ENCODE data around the gene PDCL2. TPM values are rescaled to one million over a fixed set of nuclear protein-coding genes. Genes with fewer than 3 reads are reported as not detected.

PDCL2 gene
- total RNA-seq, 4 donors from 2014 or later = not detected

DNA sequence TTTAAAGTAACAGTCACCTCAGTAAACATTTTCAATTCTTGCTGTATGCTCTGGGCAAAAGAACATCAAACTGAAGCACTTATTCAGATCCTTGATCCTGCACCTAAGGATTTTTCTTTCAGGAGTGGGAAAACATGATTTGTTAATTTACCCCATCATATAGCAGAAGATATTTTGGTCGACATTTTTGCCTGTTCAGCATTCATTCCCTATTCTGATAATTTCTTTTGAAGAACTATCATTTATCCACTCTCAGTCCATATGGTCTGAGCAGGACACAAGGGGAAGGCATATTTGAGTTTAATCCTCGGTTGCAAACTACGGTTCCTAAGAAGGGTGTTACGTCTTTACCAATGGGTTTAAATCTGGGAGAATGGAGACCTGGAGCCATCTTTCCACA is 44.1 kb downstream of the PDCL2 start:
- Histone ChIP-seq H3K4me1 (peaks cover 0 to 32% (median 10%) of the 10 kb centered on the region in 4 donors), H3K36me3 (no peaks in the 10 kb centered on the region), H3K4me3 (peak overlapping the region in 1 of 4 donors; percentile 99), H3K27ac (peak overlapping the region in 3 of 4 donors; percentile 98 to 100 (median 99)), H3K27me3 (no peaks in the 10 kb centered on the region), H3K9me3 (no peaks in the 10 kb centered on the region)
- DNase-seq (ENCODE audit: low spot score in 2 of 2) = no peak
- TF ChIP-seq EP300 (IDR thresholded peaks at IDR 0.05) (no peak), POLR2A (IDR thresholded peaks at IDR 0.05) (no peak)
- 48 to 50% methylated on average over 4 of the region's 4 CpGs for WGBS, 2 donors

DNA sequence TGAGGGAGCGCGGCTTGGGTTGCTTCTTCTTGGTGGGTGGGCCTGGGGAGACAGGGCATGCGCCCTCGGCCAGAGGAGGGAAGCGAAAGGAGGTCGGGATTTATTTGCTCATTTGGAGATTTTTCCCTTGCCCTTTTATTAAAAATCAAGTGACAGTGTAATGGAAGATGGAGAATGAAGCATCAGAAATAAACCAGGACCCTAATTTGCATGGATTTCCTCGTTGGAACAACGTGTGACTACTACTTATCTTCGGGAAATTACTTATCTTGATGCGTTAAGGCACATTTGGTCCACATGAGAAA is 44.6 kb downstream of the PDCL2 start:
- TF ChIP-seq EP300 (IDR thresholded peaks at IDR 0.05) = no peak
- TF ChIP-seq, protein P1, sequence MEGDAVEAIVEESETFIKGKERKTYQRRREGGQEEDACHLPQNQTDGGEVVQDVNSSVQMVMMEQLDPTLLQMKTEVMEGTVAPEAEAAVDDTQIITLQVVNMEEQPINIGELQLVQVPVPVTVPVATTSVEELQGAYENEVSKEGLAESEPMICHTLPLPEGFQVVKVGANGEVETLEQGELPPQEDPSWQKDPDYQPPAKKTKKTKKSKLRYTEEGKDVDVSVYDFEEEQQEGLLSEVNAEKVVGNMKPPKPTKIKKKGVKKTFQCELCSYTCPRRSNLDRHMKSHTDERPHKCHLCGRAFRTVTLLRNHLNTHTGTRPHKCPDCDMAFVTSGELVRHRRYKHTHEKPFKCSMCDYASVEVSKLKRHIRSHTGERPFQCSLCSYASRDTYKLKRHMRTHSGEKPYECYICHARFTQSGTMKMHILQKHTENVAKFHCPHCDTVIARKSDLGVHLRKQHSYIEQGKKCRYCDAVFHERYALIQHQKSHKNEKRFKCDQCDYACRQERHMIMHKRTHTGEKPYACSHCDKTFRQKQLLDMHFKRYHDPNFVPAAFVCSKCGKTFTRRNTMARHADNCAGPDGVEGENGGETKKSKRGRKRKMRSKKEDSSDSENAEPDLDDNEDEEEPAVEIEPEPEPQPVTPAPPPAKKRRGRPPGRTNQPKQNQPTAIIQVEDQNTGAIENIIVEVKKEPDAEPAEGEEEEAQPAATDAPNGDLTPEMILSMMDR (IDR thresholded peaks at IDR 0.05) = no peak
- no peak for TF ChIP-seq POLR2A (IDR thresholded peaks at IDR 0.05)
- no peak for DNase-seq (ENCODE audit: low spot score in 2 of 2)
- WGBS, 2 donors = 1% methylated on average over 10 of the region's 10 CpGs

DNA sequence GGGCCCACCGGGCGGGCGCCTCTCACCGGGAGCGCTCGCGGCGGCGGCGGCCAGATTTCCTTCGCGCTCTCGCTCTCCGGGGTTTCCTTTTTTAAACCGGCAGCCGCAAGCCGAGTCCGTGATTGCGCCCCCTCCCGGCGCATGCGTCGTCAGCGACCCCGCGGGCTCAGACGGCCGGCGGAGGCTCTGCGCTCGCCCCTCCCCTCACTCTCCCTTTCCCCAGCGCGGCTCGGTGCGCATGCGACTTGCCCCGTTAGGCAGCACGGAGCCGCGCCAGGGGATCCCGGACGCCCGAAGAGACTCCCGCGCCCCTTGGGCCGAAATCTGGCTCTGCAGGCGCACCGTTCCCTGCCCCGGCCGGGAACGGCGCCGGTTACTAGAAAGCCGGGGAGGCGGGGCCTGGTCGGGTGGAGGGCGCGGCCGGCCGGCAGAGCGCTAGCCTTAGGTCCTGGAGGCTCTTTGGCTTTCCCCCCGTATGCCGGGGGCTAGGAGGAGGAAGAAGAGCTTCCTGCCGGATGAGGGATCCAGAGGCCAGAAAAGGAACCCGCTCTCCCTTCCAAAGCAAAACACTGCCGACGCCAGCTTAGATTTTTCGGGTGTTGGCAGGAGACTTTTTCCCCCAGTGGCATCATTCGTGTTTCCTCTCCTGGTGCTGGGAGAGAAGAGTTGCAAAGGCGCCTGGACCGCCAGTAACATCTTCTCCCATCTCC is 45.1 kb downstream of the PDCL2 start, which contains the start of gene CLOCK:
Gene CLOCK (minus strand): TSS at position 154 of the 710 bp plus-strand sequence. CDS start 64,124 bp downstream, outside the sequence.
- peak; percentile 51 to 64 for DNase-seq (ENCODE audit: low spot score in 2 of 2)
- Histone ChIP-seq H3K27ac (peak within 1 kb of the TSS; percentile 97 to 100 (median 98)), H3K9me3 (no peaks in the 10 kb centered on the region), H3K36me3 (no peaks in the 10 kb centered on the region), H3K4me3 (peak within 1 kb of the TSS; percentile 77 to 99 (median 96)), H3K4me1 (peaks cover 0 to 36% (median 10%) of the 10 kb centered on the region in 4 donors), H3K27me3 (no peaks in the 10 kb centered on the region)
- TF ChIP-seq EP300 (IDR thresholded peaks at IDR 0.05) (peak in 1 of 2 donors; percentile 80), POLR2A (IDR thresholded peaks at IDR 0.05) (peak in 1 of 2 donors; percentile 72)
- TF ChIP-seq, protein P1 (IDR thresholded peaks at IDR 0.05) = peak; percentile 57 to 85 (median 65)
- 0% methylated on average over 37 to 71 of the region's 71 CpGs for WGBS, 2 donors

More for the DNA sequence above, 44.6 kb downstream of the PDCL2 start:
- Histone ChIP-seq H3K4me3 (peak overlapping the region; percentile 77 to 99 (median 96)), H3K27ac (peak overlapping the region; percentile 97 to 100 (median 98)), H3K27me3 (no peaks in the 10 kb centered on the region), H3K36me3 (no peaks in the 10 kb centered on the region), H3K9me3 (no peaks in the 10 kb centered on the region), H3K4me1 (peaks cover 0 to 35% (median 10%) of the 10 kb centered on the region in 4 donors)

DNA sequence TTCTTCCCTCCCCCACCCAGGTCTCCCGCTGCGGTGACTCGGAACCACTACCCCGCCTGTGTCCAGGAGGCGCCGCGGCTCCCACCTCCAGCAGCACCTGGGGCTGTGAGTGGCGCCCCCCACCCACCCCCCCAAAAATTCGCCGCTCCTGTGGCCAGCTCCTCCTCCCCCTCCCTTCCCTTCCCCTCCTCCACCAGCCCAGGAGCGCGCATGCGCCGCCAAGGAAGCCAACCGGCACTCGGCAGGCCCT is 45.6 kb downstream of the PDCL2 start:
- Histone ChIP-seq H3K4me1 (peaks cover 0 to 36% (median 10%) of the 10 kb centered on the region in 4 donors), H3K27me3 (no peaks in the 10 kb centered on the region)

DNA sequence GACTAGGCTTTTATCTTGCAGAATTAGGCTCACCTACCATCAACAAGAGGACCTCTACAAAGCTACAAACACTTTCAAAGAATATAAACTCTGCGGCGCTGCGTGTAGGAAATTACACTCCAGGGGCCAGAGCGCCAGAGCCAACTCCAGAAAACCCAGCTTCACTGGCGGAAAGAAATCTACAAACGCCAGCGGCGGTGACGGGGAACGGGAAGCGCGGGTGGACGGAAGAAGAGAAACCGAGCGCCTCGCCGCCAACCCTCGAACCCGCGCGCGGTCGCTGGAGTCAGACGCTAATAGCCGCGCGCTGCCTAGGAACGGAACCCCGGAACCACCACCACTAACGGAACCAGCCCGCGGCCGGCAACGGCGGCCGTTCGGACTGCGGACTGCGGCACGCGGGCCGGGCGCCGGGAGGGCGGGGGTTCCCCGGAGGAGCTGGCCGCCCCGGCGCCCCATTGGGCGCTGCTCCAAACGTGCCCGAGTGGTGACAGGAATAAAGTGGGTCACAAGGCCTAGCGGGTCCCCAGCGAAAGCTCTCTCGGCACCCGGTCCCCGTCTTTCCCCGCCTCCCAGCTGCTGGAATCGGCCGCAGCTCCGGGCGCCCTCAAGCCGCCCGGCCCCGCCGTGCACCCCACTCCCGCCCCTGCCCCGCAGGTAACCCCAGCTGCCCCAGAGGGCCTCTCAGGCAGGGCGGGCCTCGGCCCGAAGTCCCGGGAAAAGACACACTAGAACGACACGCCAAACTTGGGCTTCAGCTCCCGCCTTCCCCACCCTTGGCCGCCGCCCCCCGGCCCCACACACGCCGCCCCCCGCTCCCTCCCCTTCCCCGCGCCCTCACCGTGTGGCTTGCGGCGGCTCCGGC is 46.2 kb downstream of the PDCL2 start:
- peak in 1 of 2 donors; percentile 29 for TF ChIP-seq POLR2A (IDR thresholded peaks at IDR 0.05)
- peak in 1 of 2 donors; percentile 65 for TF ChIP-seq EP300 (IDR thresholded peaks at IDR 0.05)
- TF ChIP-seq, protein P1 (IDR thresholded peaks at IDR 0.05) = peak in 1 of 5 experiments; percentile 27
- H3K4me1 ChIP-seq = peaks cover 0 to 36% (median 10%) of the 10 kb centered on the region in 4 donors
- H3K27ac ChIP-seq = peak overlapping the region; percentile 97 to 100 (median 98)
- H3K4me3 ChIP-seq = peak overlapping the region; percentile 77 to 99 (median 96)
- H3K36me3 ChIP-seq = no peaks in the 10 kb centered on the region
- DNase-seq (ENCODE audit: low spot score in 2 of 2) = peak; percentile 55 to 56
- 0 to 1% methylated on average over 47 to 53 of the region's 87 CpGs for WGBS, 2 donors
- no peaks in the 10 kb centered on the region for H3K9me3 ChIP-seq
- H3K27me3 ChIP-seq = no peaks in the 10 kb centered on the region

More for the DNA sequence above, 45.6 kb downstream of the PDCL2 start:
- WGBS, 2 donors = 0% methylated on average over 9 of the region's 16 CpGs; no CpG with 5 or more reads in 1 of the 2 donors
- Histone ChIP-seq H3K27ac (peak overlapping the region; percentile 97 to 100 (median 98)), H3K4me3 (peak overlapping the region; percentile 77 to 99 (median 96)), H3K36me3 (no peaks in the 10 kb centered on the region), H3K9me3 (no peaks in the 10 kb centered on the region)
- no peak for DNase-seq (ENCODE audit: low spot score in 2 of 2)
- TF ChIP-seq EP300 (IDR thresholded peaks at IDR 0.05) (no peak), POLR2A (IDR thresholded peaks at IDR 0.05) (no peak)
- TF ChIP-seq, protein P1 (IDR thresholded peaks at IDR 0.05) = no peak
